H9 (cell line): ENCODE data around the gene TIMM23. TPM values are rescaled to one million over a fixed set of nuclear protein-coding genes. Genes with fewer than 3 reads are reported as not detected.

Experiments
- DNase-seq: peaks from one replicate; pipeline ENCODE4 v3.0.0-alpha.2; 2017
- H2AFZ ChIP-seq: one replicate; pipeline ENCODE4 v1.6.1; 2013; ENCODE audit warnings: mild to moderate bottlenecking, low read length, control low read depth, moderate library complexity
- H2AK5ac ChIP-seq: 2 replicates; pipeline ENCODE4 v1.6.1; 2013; ENCODE audit warnings: low read length, control low read depth, mixed read lengths; ENCODE audit not compliant: insufficient read length
- H2BK120ac ChIP-seq: one replicate; pipeline ENCODE4 v1.6.1; 2013; ENCODE audit warnings: low read depth, mild to moderate bottlenecking, low read length, control low read depth, inconsistent platforms; ENCODE audit not compliant: poor library complexity, severe bottlenecking
- H2BK12ac ChIP-seq: 2 replicates; pipeline ENCODE4 v1.6.1; 2013; ENCODE audit warnings: low read length, control low read depth, mixed read lengths, low read depth; ENCODE audit not compliant: insufficient read length
- H2BK15ac ChIP-seq: 2 replicates; pipeline ENCODE4 v1.6.1; 2013; ENCODE audit warnings: low read depth, low read length, control low read depth
- H2BK20ac ChIP-seq: one replicate; pipeline ENCODE4 v1.6.1; 2013; ENCODE audit warnings: low read depth, mild to moderate bottlenecking, low read length, control low read depth, inconsistent platforms; ENCODE audit not compliant: poor library complexity, severe bottlenecking
- H2BK5ac ChIP-seq: 2 replicates; pipeline ENCODE4 v1.6.1; 2013; ENCODE audit warnings: low read length, control low read depth, mixed read lengths; ENCODE audit not compliant: insufficient read length
- H3K14ac ChIP-seq: 2 replicates; pipeline ENCODE4 v1.6.1; 2013; ENCODE audit warnings: low read length, control low read depth; ENCODE audit not compliant: insufficient read depth
- H3K18ac ChIP-seq: 2 replicates; pipeline ENCODE4 v1.6.1; 2013; ENCODE audit warnings: low read depth, mild to moderate bottlenecking, mixed read lengths, low read length, control low read depth; ENCODE audit not compliant: insufficient read length
- H3K23ac ChIP-seq: 2 replicates; pipeline ENCODE4 v1.6.1; 2013; ENCODE audit warnings: low read length, control low read depth, mixed read lengths, low read depth; ENCODE audit not compliant: insufficient read length
- H3K23me2 ChIP-seq: 2 replicates; pipeline ENCODE4 v1.6.1; 2013; ENCODE audit warnings: low read depth, mild to moderate bottlenecking, mixed read lengths, low read length, control low read depth; ENCODE audit not compliant: insufficient read length, poor library complexity, severe bottlenecking
- H3K27ac ChIP-seq: 2 replicates; pipeline ENCODE4 v1.5.1; 2013; ENCODE audit warnings: low read length, control low read depth, mixed read lengths, low read depth; ENCODE audit not compliant: insufficient read length
- H3K27me3 ChIP-seq: 2 replicates; pipeline ENCODE4 v1.6.1; 2013; ENCODE audit warnings: low read length, control low read depth, inconsistent platforms; ENCODE audit not compliant: insufficient read depth
- H3K4ac ChIP-seq: 2 replicates; pipeline ENCODE4 v1.6.1; 2013; ENCODE audit warnings: low read depth, mild to moderate bottlenecking, control low read depth, inconsistent platforms, low read length, moderate library complexity
- H3K4me1 ChIP-seq: 2 replicates; pipeline ENCODE4 v1.6.1; 2013; ENCODE audit warnings: low read length, control low read depth, inconsistent platforms; ENCODE audit not compliant: insufficient read depth
- H3K4me2 ChIP-seq: 2 replicates; pipeline ENCODE4 v1.6.1; 2013; ENCODE audit warnings: low read length, control low read depth, mixed read lengths; ENCODE audit not compliant: insufficient read length, insufficient read depth
- H3K56ac ChIP-seq: 2 replicates; pipeline ENCODE4 v1.6.1; 2013; ENCODE audit warnings: low read depth, mild to moderate bottlenecking, mixed read lengths, low read length, control low read depth; ENCODE audit not compliant: insufficient read length
- H3K79me1 ChIP-seq: 2 replicates; pipeline ENCODE4 v1.6.1; 2013; ENCODE audit warnings: low read depth, mild to moderate bottlenecking, moderate library complexity, low read length, control low read depth, inconsistent platforms; ENCODE audit not compliant: insufficient read depth, poor library complexity, severe bottlenecking
- H3K79me2 ChIP-seq: 2 replicates; pipeline ENCODE4 v1.6.1; 2013; ENCODE audit warnings: low read length, control low read depth, inconsistent platforms; ENCODE audit not compliant: insufficient read depth
- H3K9ac ChIP-seq: 2 replicates; pipeline ENCODE4 v1.6.1; 2013; ENCODE audit warnings: low read length, control low read depth, mixed read lengths; ENCODE audit not compliant: insufficient read length; ENCODE audit errors: extremely low read depth
- H3K9me3 ChIP-seq: one replicate; pipeline ENCODE4 v1.6.1; 2013; ENCODE audit warnings: low read depth, low read length, inconsistent platforms; ENCODE audit not compliant: control insufficient read depth
- H3T11ph ChIP-seq: one replicate; pipeline ENCODE4 v1.6.1; 2013; ENCODE audit warnings: mild to moderate bottlenecking, low read length, control low read depth, inconsistent platforms
- H4K20me1 ChIP-seq: one replicate; pipeline ENCODE4 v1.6.1; 2013; ENCODE audit not compliant: control insufficient read depth, insufficient read length, insufficient read depth
- H4K5ac ChIP-seq: 2 replicates; pipeline ENCODE4 v1.6.1; 2013; ENCODE audit warnings: low read depth, mild to moderate bottlenecking, mixed read lengths, low read length, control low read depth; ENCODE audit not compliant: insufficient read length
- H4K8ac ChIP-seq: replicated peaks from 2 replicates; pipeline ENCODE4 v1.6.1; 2013; ENCODE audit warnings: low read length, control low read depth, mixed read lengths, low read depth; ENCODE audit not compliant: insufficient read length
- H4K91ac ChIP-seq: 2 replicates; pipeline ENCODE4 v1.6.1; 2013; ENCODE audit warnings: low read depth, mild to moderate bottlenecking, moderate library complexity, mixed read lengths, low read length, control low read depth; ENCODE audit not compliant: insufficient read length
- H3K27ac Mint-ChIP-seq, 3 experiments: 2 replicates in 2 of 3; 3 replicates in 1 of 3; pipeline ENCODE4 v1.8.0; 2020 to 2021; ENCODE audit warnings: mixed read lengths in 3 of 3, mild to moderate bottlenecking in 1 of 3, moderate library complexity in 1 of 3
- H3K27me3 Mint-ChIP-seq: 2 replicates; pipeline ENCODE4 v1.8.0; 2021; ENCODE audit warnings: low read depth, mild to moderate bottlenecking, moderate library complexity, mixed read lengths
- H3K36me3 Mint-ChIP-seq, 3 experiments: 2 replicates in 2 of 3; 3 replicates in 1 of 3; pipeline ENCODE4 v1.8.0; 2020 to 2021; ENCODE audit warnings: low read depth in 3 of 3, mixed read lengths in 3 of 3; ENCODE audit not compliant: insufficient read depth in 1 of 3
- H3K4me1 Mint-ChIP-seq, 2 experiments: 2 replicates each; pipeline ENCODE4 v1.8.0; 2020; ENCODE audit warnings: mixed read lengths in 2 of 2
- H3K4me3 Mint-ChIP-seq, 2 experiments: 2 replicates in 1 of 2; 3 replicates in 1 of 2; pipeline ENCODE4 v1.8.0; 2020 to 2021; ENCODE audit warnings: mild to moderate bottlenecking in 2 of 2, mixed read lengths in 2 of 2, moderate library complexity in 1 of 2
- H3K9me3 Mint-ChIP-seq, 2 experiments: 2 replicates in 1 of 2; 3 replicates in 1 of 2; pipeline ENCODE4 v1.8.0; 2020; ENCODE audit warnings: mild to moderate bottlenecking in 2 of 2, mixed read lengths in 2 of 2, moderate library complexity in 1 of 2
- WGBS: extraction: QIAGEN DNeasy Blood & Tissue Kit; methylation state at CpG from one replicate; pipeline ENCODE4 v1.1.7; 2013; ENCODE audit warnings: missing lambda C conversion rate, low lambda C conversion rate, mixed read lengths; ENCODE audit not compliant: insufficient read length; ENCODE audit errors: extremely low coverage; 5-methylcytosine and 5-hydroxymethylcytosine counted together
- total RNA-seq: library from RNA; stranded (reverse); gene quantifications from 2 replicates; pipeline ENCODE4 v1.2.1, GENCODE V29; 2021
- TF ChIP-seq, protein P1 (sequence below): fragments of 200-600 bp; sonication (generic); conservative IDR thresholded peaks from 3 replicates; pipeline ENCODE4 v1.8.0; 2021; ENCODE audit warnings: antibody characterized with exemption, mild to moderate bottlenecking

Gene TIMM23
- total RNA-seq, 1 experiment from 2014 or later = 105 TPM

GRCh38 chr10:45997557-45997956, 25.3 kb downstream of the TIMM23 start:
- Histone ChIP-seq H4K91ac (no peak overlapping the region), H3T11ph (no peak overlapping the region), H3K23me2 (no peaks in the 10 kb centered on the region), H3K27me3 (no peaks in the 10 kb centered on the region), H4K5ac (no peak overlapping the region), H3K9ac (no peak overlapping the region), H3K9me3 (no peaks in the 10 kb centered on the region), H2AFZ (no peak overlapping the region), H3K23ac (no peak overlapping the region), H2BK12ac (no peak overlapping the region), H3K56ac (no peak overlapping the region), H4K20me1 (no peaks in the 10 kb centered on the region), H3K27ac (no peak overlapping the region), H3K4me2 (no peak overlapping the region), H3K79me1 (no peaks in the 10 kb centered on the region), H3K18ac (no peak overlapping the region), H2BK120ac (no peak overlapping the region), H3K4ac (no peak overlapping the region), H2BK5ac (no peak overlapping the region), H4K8ac (no peak overlapping the region), H3K4me1 (no peaks in the 10 kb centered on the region), H2BK20ac (no peak overlapping the region), H3K79me2 (no peaks in the 10 kb centered on the region), H3K14ac (no peak overlapping the region), H2AK5ac (no peak overlapping the region), H2BK15ac (no peak overlapping the region)
- Mint-ChIP-seq H3K4me1 (peaks cover 21 to 26% of the 10 kb centered on the region in 2 experiments), H3K9me3 (no peaks in the 10 kb centered on the region; a peak in 1 of 5 replicates), H3K36me3 (peaks cover 39 to 79% (median 69%) of the 10 kb centered on the region in 3 experiments), H3K27ac (peak overlapping the region in 2 of 3 experiments; percentile 79 to 92; a peak in 3 of 7 replicates), H3K27me3 (no peaks in the 10 kb centered on the region), H3K4me3 (peak overlapping the region in 1 of 2 experiments; percentile 46; a peak in 2 of 5 replicates)
- WGBS = no CpG with 5 or more reads among the region's 4 CpGs
- no peak for DNase-seq
- TF ChIP-seq, protein P1, sequence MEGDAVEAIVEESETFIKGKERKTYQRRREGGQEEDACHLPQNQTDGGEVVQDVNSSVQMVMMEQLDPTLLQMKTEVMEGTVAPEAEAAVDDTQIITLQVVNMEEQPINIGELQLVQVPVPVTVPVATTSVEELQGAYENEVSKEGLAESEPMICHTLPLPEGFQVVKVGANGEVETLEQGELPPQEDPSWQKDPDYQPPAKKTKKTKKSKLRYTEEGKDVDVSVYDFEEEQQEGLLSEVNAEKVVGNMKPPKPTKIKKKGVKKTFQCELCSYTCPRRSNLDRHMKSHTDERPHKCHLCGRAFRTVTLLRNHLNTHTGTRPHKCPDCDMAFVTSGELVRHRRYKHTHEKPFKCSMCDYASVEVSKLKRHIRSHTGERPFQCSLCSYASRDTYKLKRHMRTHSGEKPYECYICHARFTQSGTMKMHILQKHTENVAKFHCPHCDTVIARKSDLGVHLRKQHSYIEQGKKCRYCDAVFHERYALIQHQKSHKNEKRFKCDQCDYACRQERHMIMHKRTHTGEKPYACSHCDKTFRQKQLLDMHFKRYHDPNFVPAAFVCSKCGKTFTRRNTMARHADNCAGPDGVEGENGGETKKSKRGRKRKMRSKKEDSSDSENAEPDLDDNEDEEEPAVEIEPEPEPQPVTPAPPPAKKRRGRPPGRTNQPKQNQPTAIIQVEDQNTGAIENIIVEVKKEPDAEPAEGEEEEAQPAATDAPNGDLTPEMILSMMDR = no peak
